Astrocyte (in vitro differentiated cells and primary cell): ENCODE results near the gene ARMC9. TPM values are rescaled to one million over a fixed set of nuclear protein-coding genes. Genes with fewer than 3 reads are reported as not detected.

Experiments
- DNase-seq: peaks from one replicate; pipeline ENCODE4 v3.0.0-alpha.2; 2010; ENCODE audit warnings: low read depth
- FAIRE-seq: peaks from 2 replicates; lab custom pipeline; 2011; peaks lifted over from hg19 to GRCh38; lab: Jason Lieb, UNC
- H2AFZ ChIP-seq: 2 replicates; pipeline ENCODE4 v1.6.0; 2012; ENCODE audit warnings: low read depth, low read length, inconsistent platforms
- H3K27ac ChIP-seq: 2 replicates; pipeline ENCODE4 v1.5.1; 2011; ENCODE audit warnings: low read depth, low read length, inconsistent platforms
- H3K27me3 ChIP-seq: 2 replicates; pipeline ENCODE4 v1.6.0; 2011; ENCODE audit warnings: low read length, inconsistent platforms; ENCODE audit not compliant: insufficient read depth
- H3K36me3 ChIP-seq: 2 replicates; pipeline ENCODE4 v1.5.1; 2011; ENCODE audit warnings: low read length, inconsistent platforms; ENCODE audit not compliant: insufficient read depth
- H3K4me1 ChIP-seq: 2 replicates; pipeline ENCODE4 v1.5.1; 2011; ENCODE audit warnings: low read length, inconsistent platforms; ENCODE audit not compliant: insufficient read depth
- H3K4me2 ChIP-seq: 2 replicates; pipeline ENCODE4 v1.6.0; 2012; ENCODE audit warnings: low read length, inconsistent platforms
- H3K4me3 ChIP-seq: 2 replicates; pipeline ENCODE4 v1.5.1; 2011; ENCODE audit warnings: low read depth, mild to moderate bottlenecking, low read length, inconsistent platforms; ENCODE audit not compliant: insufficient read depth
- H3K79me2 ChIP-seq: 2 replicates; pipeline ENCODE4 v1.6.0; 2012; ENCODE audit warnings: mild to moderate bottlenecking, low read length, inconsistent platforms; ENCODE audit not compliant: insufficient read depth
- H3K9ac ChIP-seq: 2 replicates; pipeline ENCODE4 v1.6.0; 2012; ENCODE audit warnings: mild to moderate bottlenecking, low read length, inconsistent platforms
- H3K9me3 ChIP-seq: 2 replicates; pipeline ENCODE4 v1.5.1; 2012; ENCODE audit warnings: low read depth, mild to moderate bottlenecking, low read length, inconsistent platforms; ENCODE audit not compliant: insufficient read depth
- H4K20me1 ChIP-seq: 2 replicates; pipeline ENCODE4 v1.6.0; 2012; ENCODE audit warnings: low read length, inconsistent platforms; ENCODE audit not compliant: insufficient read depth
- H3K27ac Mint-ChIP-seq: one replicate; pipeline ENCODE4 v1.8.0; 2021; ENCODE audit warnings: mild to moderate bottlenecking, mixed read lengths; ENCODE audit not compliant: unreplicated experiment
- H3K27me3 Mint-ChIP-seq: one replicate; pipeline ENCODE4 v1.8.0; 2021; ENCODE audit warnings: low read depth, mixed read lengths; ENCODE audit not compliant: unreplicated experiment
- H3K36me3 Mint-ChIP-seq: one replicate; pipeline ENCODE4 v1.8.0; 2021; ENCODE audit warnings: low read depth, mixed read lengths; ENCODE audit not compliant: unreplicated experiment
- H3K4me1 Mint-ChIP-seq: one replicate; pipeline ENCODE4 v1.8.0; 2021; ENCODE audit warnings: low read depth, mixed read lengths; ENCODE audit not compliant: unreplicated experiment
- H3K4me3 Mint-ChIP-seq: one replicate; pipeline ENCODE4 v1.8.0; 2021; ENCODE audit warnings: mild to moderate bottlenecking, moderate library complexity, mixed read lengths; ENCODE audit not compliant: unreplicated experiment
- H3K9me3 Mint-ChIP-seq: one replicate; pipeline ENCODE4 v1.8.0; 2021; ENCODE audit warnings: mild to moderate bottlenecking, mixed read lengths; ENCODE audit not compliant: unreplicated experiment
- CTCF ChIP-seq: IDR thresholded peaks from 2 replicates; pipeline ENCODE4 v1.5.1; 2011; ENCODE audit warnings: low read depth, mild to moderate bottlenecking, inconsistent platforms, low read length, moderate library complexity; ENCODE audit not compliant: insufficient read depth
- EZH2 ChIP-seq: IDR thresholded peaks from 2 replicates; pipeline ENCODE4 v1.6.1; 2012; ENCODE audit warnings: mild to moderate bottlenecking, low read length, inconsistent platforms; ENCODE audit not compliant: insufficient read depth
- total RNA-seq: library from RNA; stranded (reverse); gene quantifications from 2 replicates; pipeline ENCODE4 v1.2.1, GENCODE V29; 2021

The ARMC9 gene
- total RNA-seq, 1 donor from 2014 or later: 52.4 TPM

GRCh38 chr2:231223001-231223375 lies 24.6 kb downstream of the ARMC9 start:
- Histone ChIP-seq H3K9me3 (no peaks in the 10 kb centered on the region), H3K27ac (peak overlapping the region; percentile 65), H3K4me3 (no peak overlapping the region), H3K79me2 (no peaks in the 10 kb centered on the region), H3K4me1 (peaks cover 4% of the 10 kb centered on the region), H3K4me2 (no peak overlapping the region), H3K9ac (peak overlapping the region; percentile 52), H3K27me3 (no peaks in the 10 kb centered on the region), H4K20me1 (peaks cover 2% of the 10 kb centered on the region), H3K36me3 (peaks cover 40% of the 10 kb centered on the region), H2AFZ (no peak overlapping the region)
- no peak overlapping the region for H3K4me3 Mint-ChIP-seq
- H3K9me3 Mint-ChIP-seq: peaks cover 1% of the 10 kb centered on the region
- no peak for FAIRE-seq
- no peak for DNase-seq
- H3K27me3 Mint-ChIP-seq: no peaks in the 10 kb centered on the region
- no peak overlapping the region for H3K27ac Mint-ChIP-seq
- peaks cover 4% of the 10 kb centered on the region for H3K4me1 Mint-ChIP-seq
- peaks cover 11% of the 10 kb centered on the region for H3K36me3 Mint-ChIP-seq
- TF ChIP-seq CTCF: no peak
- no peak for TF ChIP-seq EZH2

- Mint-ChIP-seq H3K36me3 (peaks cover 11% of the 10 kb centered on the region), H3K9me3 (peaks cover 1% of the 10 kb centered on the region), H3K27ac (no peak overlapping the region), H3K4me3 (no peak overlapping the region), H3K4me1 (peaks cover 5% of the 10 kb centered on the region), H3K27me3 (no peaks in the 10 kb centered on the region)
- H3K9ac ChIP-seq: no peak overlapping the region
- DNase-seq: no peak
- no peak overlapping the region for H3K4me3 ChIP-seq
- peaks cover 2% of the 10 kb centered on the region for H4K20me1 ChIP-seq
- H3K27me3 ChIP-seq: no peaks in the 10 kb centered on the region
- no peak overlapping the region for H2AFZ ChIP-seq
- no peak for TF ChIP-seq EZH2
- TF ChIP-seq CTCF: no peak
- FAIRE-seq: no peak
- no peaks in the 10 kb centered on the region for H3K79me2 ChIP-seq
- H3K4me1 ChIP-seq: peaks cover 4% of the 10 kb centered on the region
- H3K36me3 ChIP-seq: peaks cover 42% of the 10 kb centered on the region
- no peak overlapping the region for H3K27ac ChIP-seq
- H3K9me3 ChIP-seq: no peaks in the 10 kb centered on the region
- H3K4me2 ChIP-seq: no peak overlapping the region
These were observed 25.1 kb downstream of the ARMC9 start for GRCh38 chr2:231223458-231223976.

GRCh38 chr2:231227310-231228162 lies 29.1 kb downstream of the ARMC9 start:
- H3K79me2 ChIP-seq: no peaks in the 10 kb centered on the region
- no peak overlapping the region for H2AFZ ChIP-seq
- H3K4me1 Mint-ChIP-seq: peaks cover 5% of the 10 kb centered on the region
- no peak overlapping the region for H3K27ac Mint-ChIP-seq
- peak; percentile 53 for DNase-seq
- no peak overlapping the region for H3K4me3 Mint-ChIP-seq
- H3K4me2 ChIP-seq: no peak overlapping the region
- no peaks in the 10 kb centered on the region for H3K27me3 ChIP-seq
- no peak for TF ChIP-seq EZH2
- TF ChIP-seq CTCF: peak; percentile 91
- FAIRE-seq: peak; percentile 78
- no peaks in the 10 kb centered on the region for H3K9me3 ChIP-seq
- H4K20me1 ChIP-seq: peaks cover 2% of the 10 kb centered on the region
- peak overlapping the region; percentile 3 for H3K9ac ChIP-seq
- peaks cover 34% of the 10 kb centered on the region for H3K36me3 ChIP-seq
- no peak overlapping the region for H3K27ac ChIP-seq
- H3K27me3 Mint-ChIP-seq: no peaks in the 10 kb centered on the region
- peaks cover 4% of the 10 kb centered on the region for H3K4me1 ChIP-seq
- H3K9me3 Mint-ChIP-seq: no peaks in the 10 kb centered on the region
- peaks cover 8% of the 10 kb centered on the region for H3K36me3 Mint-ChIP-seq
- no peak overlapping the region for H3K4me3 ChIP-seq
